BJ (cell line): Measurements from ENCODE around the gene CCL27. TPM values are rescaled to one million over a fixed set of nuclear protein-coding genes. Genes with fewer than 3 reads are reported as not detected.

Experiments used
- CTCF ChIA-PET: fragments of 350-600 bp; formaldehyde crosslinking; extraction: SDS; loops from one replicate; lab custom pipeline; 2021; ENCODE audit warnings: antibody characterized with exemption, inconsistent platforms; lab: Yijun Ruan, JAX
- POLR2A ChIA-PET: fragments of 300-600 bp; sonication (Branson Sonifier 250); formaldehyde crosslinking; extraction: SDS; loops from one replicate; lab custom pipeline; 2021; ENCODE audit warnings: antibody characterized with exemption; lab: Charles Lee
- DNase-seq: peaks from one replicate; pipeline ENCODE4 v3.0.0-alpha.2; 2011; ENCODE audit warnings: low read depth
- H3K27me3 ChIP-seq: 2 replicates; pipeline ENCODE4 v1.6.0; 2011; ENCODE audit warnings: low read length; ENCODE audit not compliant: control insufficient read depth, insufficient read depth
- H3K36me3 ChIP-seq: 2 replicates; pipeline ENCODE4 v1.5.1; 2011; ENCODE audit warnings: low read length; ENCODE audit not compliant: control insufficient read depth, insufficient read depth
- H3K4me3 ChIP-seq: 2 replicates; pipeline ENCODE4 v1.5.1; 2011; ENCODE audit warnings: low read depth, mild to moderate bottlenecking, control low read depth, low read length
- polyA minus RNA-seq: library from RNA; depleted of rRNA, polyadenylated mRNA; stranded (reverse); fragments of >200 nt; gene quantifications from 2 replicates; pipeline ENCODE4 v1.2.3, GENCODE V29; 2011; rRNA and poly(A)+ RNA removed
- polyA plus RNA-seq: library from polyadenylated mRNA; depleted of rRNA; stranded (reverse); fragments of >200 nt; gene quantifications from 2 replicates; pipeline ENCODE4 v1.2.3, GENCODE V29; 2011; rRNA removed
- TF ChIP-seq, protein P1 (sequence below): IDR thresholded peaks from 2 replicates; pipeline ENCODE4 v1.5.1; 2011; ENCODE audit warnings: low read depth, mild to moderate bottlenecking, control low read depth, inconsistent platforms, low read length, moderate library complexity; ENCODE audit not compliant: insufficient read depth

Gene CCL27, protein sequence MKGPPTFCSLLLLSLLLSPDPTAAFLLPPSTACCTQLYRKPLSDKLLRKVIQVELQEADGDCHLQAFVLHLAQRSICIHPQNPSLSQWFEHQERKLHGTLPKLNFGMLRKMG
- 0.11 and 0.12 TPM in 2 replicates for polyA plus RNA-seq
- not detected in 2 replicates for polyA minus RNA-seq

DNA sequence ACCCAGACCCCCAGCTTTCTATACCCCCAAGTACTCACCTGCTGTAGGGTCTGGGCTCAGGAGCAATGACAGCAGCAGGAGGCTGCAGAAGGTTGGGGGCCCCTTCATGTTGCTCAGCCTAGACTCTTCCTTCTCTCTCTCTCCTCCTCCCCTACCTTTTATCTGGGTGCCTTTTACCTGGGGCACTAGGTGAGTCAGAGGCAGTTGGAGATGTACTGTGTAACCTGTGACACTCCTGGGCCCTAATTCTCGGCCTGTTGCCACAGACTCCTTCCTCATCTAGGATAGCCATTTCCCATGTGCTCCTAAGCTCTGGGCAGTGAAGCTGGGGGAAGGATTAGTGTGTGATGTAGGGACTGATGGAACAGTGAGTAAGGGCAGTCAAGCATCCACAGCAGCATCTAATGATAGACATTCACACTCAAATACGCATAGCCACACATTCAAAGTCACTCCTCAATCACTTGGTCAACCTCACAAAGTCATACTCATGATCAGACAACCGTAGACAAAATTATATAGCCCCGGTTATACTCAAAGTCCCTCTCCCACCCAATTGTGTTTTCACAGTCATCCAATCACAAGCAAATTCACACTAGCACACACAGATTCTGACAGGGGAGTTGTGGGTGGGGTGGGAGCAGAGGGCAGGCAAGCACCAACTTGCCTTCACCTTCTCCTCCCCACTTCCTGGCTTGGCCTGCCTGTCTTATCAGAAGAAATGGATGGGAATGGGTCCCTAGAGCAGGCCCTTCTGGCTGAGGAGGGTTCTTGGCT lies at the start of gene CCL27:
Gene CCL27 (minus strand): TSS at position 132 of the 777 bp plus-strand sequence. CDS start 24 bp downstream, at position 108.
- ChIA-PET POLR2A (no interaction called here), CTCF (interaction anchor here (0.7 to 3.0 kb wide), 14 partner anchors 8 to 49 kb away, joined by 3 to 42 read pairs (median 3); partner anchors contain the start of genes GALT, IL11RA and SIGMAR1)
- Histone ChIP-seq H3K27me3 (no peaks in the 10 kb centered on the region), H3K36me3 (peaks cover 4% of the 10 kb centered on the region), H3K4me3 (no peak within 1 kb of the TSS)
- no peak for DNase-seq
- TF ChIP-seq, protein P1, sequence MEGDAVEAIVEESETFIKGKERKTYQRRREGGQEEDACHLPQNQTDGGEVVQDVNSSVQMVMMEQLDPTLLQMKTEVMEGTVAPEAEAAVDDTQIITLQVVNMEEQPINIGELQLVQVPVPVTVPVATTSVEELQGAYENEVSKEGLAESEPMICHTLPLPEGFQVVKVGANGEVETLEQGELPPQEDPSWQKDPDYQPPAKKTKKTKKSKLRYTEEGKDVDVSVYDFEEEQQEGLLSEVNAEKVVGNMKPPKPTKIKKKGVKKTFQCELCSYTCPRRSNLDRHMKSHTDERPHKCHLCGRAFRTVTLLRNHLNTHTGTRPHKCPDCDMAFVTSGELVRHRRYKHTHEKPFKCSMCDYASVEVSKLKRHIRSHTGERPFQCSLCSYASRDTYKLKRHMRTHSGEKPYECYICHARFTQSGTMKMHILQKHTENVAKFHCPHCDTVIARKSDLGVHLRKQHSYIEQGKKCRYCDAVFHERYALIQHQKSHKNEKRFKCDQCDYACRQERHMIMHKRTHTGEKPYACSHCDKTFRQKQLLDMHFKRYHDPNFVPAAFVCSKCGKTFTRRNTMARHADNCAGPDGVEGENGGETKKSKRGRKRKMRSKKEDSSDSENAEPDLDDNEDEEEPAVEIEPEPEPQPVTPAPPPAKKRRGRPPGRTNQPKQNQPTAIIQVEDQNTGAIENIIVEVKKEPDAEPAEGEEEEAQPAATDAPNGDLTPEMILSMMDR: no peak

DNA sequence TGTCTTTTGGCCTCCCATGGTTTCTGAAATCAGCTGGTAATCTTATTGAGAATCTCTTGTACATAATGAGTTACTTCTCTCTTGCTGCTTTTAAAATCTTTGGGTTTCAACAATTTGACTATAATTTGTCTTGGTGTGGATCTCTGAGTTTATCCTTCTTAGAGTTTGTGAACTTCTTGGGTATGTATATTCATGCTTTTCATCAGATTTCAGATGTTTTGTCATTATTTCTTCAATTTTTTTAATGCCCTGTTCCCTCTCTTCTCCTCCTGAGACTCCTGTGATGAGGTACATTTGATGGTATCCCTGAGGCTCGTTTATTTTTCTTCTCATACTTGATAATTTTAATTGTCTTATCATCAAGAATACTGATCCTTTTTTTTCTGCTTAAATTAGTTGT lies 49.7 kb upstream of the CCL27 start:
- no peak for DNase-seq
- POLR2A ChIA-PET: no interaction called here
- Histone ChIP-seq H3K4me3 (no peak overlapping the region), H3K27me3 (peaks cover 5% of the 10 kb centered on the region; the same call in 1 of the 2 replicates), H3K36me3 (no peaks in the 10 kb centered on the region)
- TF ChIP-seq, protein P1: no peak
- CTCF ChIA-PET: interaction anchor here (0.6 to 7.1 kb wide), 3 partner anchors 9 to 36 kb away, joined by 3 to 45 read pairs (median 6); no protein-coding TSS in a partner anchor

DNA sequence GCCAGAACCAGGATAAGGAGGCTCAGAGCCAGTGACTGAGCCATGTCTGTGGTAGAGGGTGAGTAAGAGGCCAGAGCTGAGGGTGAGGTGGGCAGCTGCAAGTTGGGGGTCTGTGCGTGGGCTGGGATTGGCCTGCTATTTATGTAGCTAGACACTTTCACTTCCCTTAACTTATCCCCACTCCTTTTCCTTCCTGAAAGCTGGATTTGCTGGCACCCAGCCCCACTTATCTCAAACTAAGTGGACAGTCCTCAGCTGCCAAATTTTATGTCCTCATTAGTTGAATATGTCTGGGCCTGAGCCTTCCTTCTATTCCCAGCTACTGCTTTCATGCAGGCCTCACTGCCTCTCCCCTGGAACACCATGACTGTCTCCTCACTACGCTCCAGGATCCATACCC lies 47.6 kb upstream of the CCL27 start, which contains the start of gene CCL21:
Gene CCL21 (minus strand): TSS at position 114 of the 400 bp plus-strand sequence. CDS start 70 bp downstream, at position 44.
- peaks cover 5% of the 10 kb centered on the region; the same call in 1 of the 2 replicates for H3K27me3 ChIP-seq
- no peak for DNase-seq
- H3K4me3 ChIP-seq: no peak within 1 kb of the TSS
- TF ChIP-seq, protein P1: no peak
- no peaks in the 10 kb centered on the region for H3K36me3 ChIP-seq
- ChIA-PET CTCF (interaction anchor here (1.0 to 1.4 kb wide), 2 partner anchors 8 to 190 kb away, joined by 3 to 6 read pairs; no protein-coding TSS in a partner anchor), POLR2A (no interaction called here)

DNA sequence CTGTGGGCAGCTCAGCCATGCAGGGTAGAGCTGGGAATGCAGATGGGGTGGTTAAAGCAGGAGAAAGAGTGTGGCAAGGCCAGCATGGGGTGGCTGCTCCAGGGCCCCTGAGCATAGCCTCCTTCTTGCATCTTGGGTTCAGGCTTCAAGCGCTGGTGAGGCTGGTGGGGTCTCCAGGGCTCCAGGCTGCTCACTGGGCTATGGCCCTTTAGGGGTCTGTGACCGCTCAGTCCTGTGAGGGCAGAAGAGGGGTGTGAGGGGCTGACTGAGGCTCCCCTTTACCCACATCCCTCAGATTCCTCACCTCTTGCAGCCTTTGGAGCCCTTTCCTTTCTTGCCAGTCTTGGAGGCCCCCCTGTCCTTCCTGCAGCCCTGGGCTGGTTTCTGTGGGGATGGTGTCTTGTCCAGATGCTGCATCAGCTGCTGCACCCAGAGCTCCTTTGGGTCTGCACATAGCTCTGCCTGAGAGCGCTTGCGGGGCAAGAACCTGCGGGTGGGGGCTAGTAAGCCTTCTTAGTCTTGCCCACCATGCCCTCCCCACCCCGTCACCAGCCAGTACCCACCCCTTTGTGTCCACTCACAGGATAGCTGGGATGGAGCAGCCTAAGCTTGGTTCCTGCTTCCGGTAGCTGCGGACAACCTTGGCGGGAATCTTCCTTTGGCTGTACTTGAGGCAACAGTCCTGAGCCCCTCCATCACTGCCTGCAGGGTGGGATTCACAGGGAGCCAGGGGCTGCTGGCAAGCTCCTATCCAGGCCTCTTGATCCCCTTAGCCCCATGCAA lies 46.9 kb upstream of the CCL27 start:
- Histone ChIP-seq H3K27me3 (peaks cover 2% of the 10 kb centered on the region; the same call in 1 of the 2 replicates), H3K4me3 (no peak overlapping the region), H3K36me3 (no peaks in the 10 kb centered on the region)
- ChIA-PET POLR2A (no interaction called here), CTCF (interaction anchor here (1.0 to 1.4 kb wide), 2 partner anchors 8 to 190 kb away, joined by 3 to 6 read pairs; no protein-coding TSS in a partner anchor)
- no peak for DNase-seq
- TF ChIP-seq, protein P1: no peak
